ENCODE data around the gene DMWD. TPM values are rescaled to one million over a fixed set of nuclear protein-coding genes. Genes with fewer than 3 reads are reported as not detected.

DMWD gene
- total and polyA plus RNA-seq, 2 of the 13 experiments (the other 11 are each of a cell fraction or from before 2014, with no cell fraction given) = 10.3 to 14.9 TPM

GRCh38 chr19:45817010-45817724, 24.5 kb upstream of the DMWD start (continued):
- TF ChIP-seq ZC3H4 (CRISPR knock-in tag; IDR thresholded peaks at IDR 0.05; ENCODE audit: borderline replicate concordance) (no peak), PRDM15 (CRISPR knock-in tag; IDR thresholded peaks at IDR 0.05) (no peak), REST (IDR thresholded peaks at IDR 0.05; ENCODE audit: borderline replicate concordance in 1 of 2, low read depth in 1 of 2, low read length in 2 of 2) (no peak), PBX2 (CRISPR knock-in tag; IDR thresholded peaks at IDR 0.05) (no peak), TARDBP (CRISPR knock-in tag; IDR thresholded peaks at IDR 0.05) (0 out of 2 replicates have a peak, but pooled peaks have one; percentile 33), ZNF556 (CRISPR knock-in tag; IDR thresholded peaks at IDR 0.05; ENCODE audit: borderline replicate concordance) (no peak), HCFC1 (IDR thresholded peaks at IDR 0.05; ENCODE audit: low read depth, low read length) (no peak), THYN1 (CRISPR knock-in tag; IDR thresholded peaks at IDR 0.05; ENCODE audit: borderline replicate concordance, low read depth) (no peak), SMC3 (IDR thresholded peaks at IDR 0.05; ENCODE audit: low read length) (peak; percentile 64), CBX5 (CRISPR knock-in tag; IDR thresholded peaks at IDR 0.05; ENCODE audit: borderline replicate concordance) (no peak), NCOA5 (CRISPR knock-in tag; IDR thresholded peaks at IDR 0.05) (no peak), ZBTB2 (CRISPR knock-in tag; IDR thresholded peaks at IDR 0.05; ENCODE audit: low read depth) (no peak), IRF1 (CRISPR knock-in tag; IDR thresholded peaks at IDR 0.05; ENCODE audit: low read depth) (no peak), RXRB (CRISPR knock-in tag; IDR thresholded peaks at IDR 0.05; ENCODE audit: borderline replicate concordance) (no peak), ZBTB34 (CRISPR knock-in tag; IDR thresholded peaks at IDR 0.05) (no peak)
